ENCODE results near the gene CDC16.

- TF ChIP-seq YY1 (IDR thresholded peaks at IDR 0.05; ENCODE audit: insufficient read depth, insufficient replicate concordance, low read depth, low read length) (no peak), CENPBD1 (CRISPR knock-in tag; IDR thresholded peaks at IDR 0.05; ENCODE audit: borderline replicate concordance, low read depth) (no peak), EZH2 (conservative IDR thresholded peaks at IDR 0.05; ENCODE audit: low read depth, low read length) (no peak), ZFP36 (IDR thresholded peaks at IDR 0.05; ENCODE audit: borderline replicate concordance, low read depth, low read length, partially characterized antibody) (no peak), CTCF (CRISPR knock-in tag; IDR thresholded peaks at IDR 0.05) (no peak), ZNF24 (IDR thresholded peaks at IDR 0.05) (no peak), POLR2AphosphoS5 (IDR thresholded peaks at IDR 0.05; ENCODE audit: low read depth, low read length) (no peak), NFIC (IDR thresholded peaks at IDR 0.05; ENCODE audit: low read length) (no peak), ZNF703 (CRISPR knock-in tag; IDR thresholded peaks at IDR 0.05; ENCODE audit: borderline replicate concordance) (no peak), NFE2L2 (IDR thresholded peaks at IDR 0.05; ENCODE audit: low read length) (no peak), ZNF282 (IDR thresholded peaks at IDR 0.05; ENCODE audit: partially characterized antibody) (no peak), ZNF224 (CRISPR knock-in tag; IDR thresholded peaks at IDR 0.05) (no peak), ZBTB37 (CRISPR knock-in tag; IDR thresholded peaks at IDR 0.05) (no peak), ZNF121 (CRISPR knock-in tag; IDR thresholded peaks at IDR 0.05) (no peak)
These were observed 52.1 kb downstream of the CDC16 start for GRCh38 chr13:114286808-114287207.
